ENCODE results near the gene TOR3A. TPM values are rescaled to one million over a fixed set of nuclear protein-coding genes. Genes with fewer than 3 reads are reported as not detected.
A peak's percentile ranks its signal among the peaks of the same experiment; 100 is the strongest.

The TOR3A gene
- total and polyA plus RNA-seq, 10 of the 15 experiments (the other 5 are each of a cell fraction or from before 2014, with no cell fraction given) = 8.6 to 87.9 (median 46.3) TPM

DNA sequence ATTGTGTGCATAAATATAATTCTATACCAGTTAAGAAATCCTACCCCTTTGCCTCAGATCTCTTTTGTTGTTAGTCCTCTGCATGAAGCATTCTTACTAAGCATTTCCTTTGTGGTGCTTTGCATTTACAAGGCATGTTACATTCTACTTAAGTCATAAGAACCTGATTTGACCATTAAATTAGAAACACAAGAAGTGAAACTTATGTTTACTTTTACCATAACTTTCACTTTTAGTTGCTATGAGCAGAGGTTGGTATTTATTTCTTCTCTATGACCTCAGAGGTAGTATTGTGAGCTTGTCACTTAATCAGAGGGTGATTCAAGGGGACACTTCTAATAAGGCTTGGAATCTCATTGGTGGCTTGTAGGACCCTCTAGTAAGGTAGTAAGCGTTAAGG is 47.1 kb upstream of the TOR3A start (continued):
- TF ChIP-seq ZBTB33 (IDR thresholded peaks at IDR 0.05) (no peak), ZBTB11 (CRISPR knock-in tag; IDR thresholded peaks at IDR 0.05) (no peak), ELK1 (IDR thresholded peaks at IDR 0.05; ENCODE audit: low read depth, low read length) (no peak), SRF (IDR thresholded peaks at IDR 0.05; ENCODE audit: low read depth in 2 of 2, low read length in 2 of 2) (no peak), FOXK2 (IDR thresholded peaks at IDR 0.05) (no peak), EGR1 (IDR thresholded peaks at IDR 0.05; ENCODE audit: borderline replicate concordance in 1 of 2, low read depth in 2 of 2, low read length in 2 of 2) (no peak), RFX5 (IDR thresholded peaks at IDR 0.05; ENCODE audit: low read depth, low read length) (no peak), RUNX3 (IDR thresholded peaks at IDR 0.05; ENCODE audit: low read length) (peak; percentile 67), JUND (IDR thresholded peaks at IDR 0.05; ENCODE audit: low read depth, low read length) (no peak), CBFB (IDR thresholded peaks at IDR 0.05; ENCODE audit: low read depth) (no peak), STAT1 (conservative IDR thresholded peaks at IDR 0.05) (no peak), NFYB (IDR thresholded peaks at IDR 0.05; ENCODE audit: insufficient read depth, low read depth, low read length) (peak; percentile 53; the same call in 1 of the 2 replicates)
- TF ChIP-seq, protein P1, sequence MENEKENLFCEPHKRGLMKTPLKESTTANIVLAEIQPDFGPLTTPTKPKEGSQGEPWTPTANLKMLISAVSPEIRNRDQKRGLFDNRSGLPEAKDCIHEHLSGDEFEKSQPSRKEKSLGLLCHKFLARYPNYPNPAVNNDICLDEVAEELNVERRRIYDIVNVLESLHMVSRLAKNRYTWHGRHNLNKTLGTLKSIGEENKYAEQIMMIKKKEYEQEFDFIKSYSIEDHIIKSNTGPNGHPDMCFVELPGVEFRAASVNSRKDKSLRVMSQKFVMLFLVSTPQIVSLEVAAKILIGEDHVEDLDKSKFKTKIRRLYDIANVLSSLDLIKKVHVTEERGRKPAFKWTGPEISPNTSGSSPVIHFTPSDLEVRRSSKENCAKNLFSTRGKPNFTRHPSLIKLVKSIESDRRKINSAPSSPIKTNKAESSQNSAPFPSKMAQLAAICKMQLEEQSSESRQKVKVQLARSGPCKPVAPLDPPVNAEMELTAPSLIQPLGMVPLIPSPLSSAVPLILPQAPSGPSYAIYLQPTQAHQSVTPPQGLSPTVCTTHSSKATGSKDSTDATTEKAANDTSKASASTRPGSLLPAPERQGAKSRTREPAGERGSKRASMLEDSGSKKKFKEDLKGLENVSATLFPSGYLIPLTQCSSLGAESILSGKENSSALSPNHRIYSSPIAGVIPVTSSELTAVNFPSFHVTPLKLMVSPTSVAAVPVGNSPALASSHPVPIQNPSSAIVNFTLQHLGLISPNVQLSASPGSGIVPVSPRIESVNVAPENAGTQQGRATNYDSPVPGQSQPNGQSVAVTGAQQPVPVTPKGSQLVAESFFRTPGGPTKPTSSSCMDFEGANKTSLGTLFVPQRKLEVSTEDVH (IDR thresholded peaks at IDR 0.05; ENCODE audit: low read depth, partially characterized antibody) = no peak
- TF ChIP-seq, protein P2, sequence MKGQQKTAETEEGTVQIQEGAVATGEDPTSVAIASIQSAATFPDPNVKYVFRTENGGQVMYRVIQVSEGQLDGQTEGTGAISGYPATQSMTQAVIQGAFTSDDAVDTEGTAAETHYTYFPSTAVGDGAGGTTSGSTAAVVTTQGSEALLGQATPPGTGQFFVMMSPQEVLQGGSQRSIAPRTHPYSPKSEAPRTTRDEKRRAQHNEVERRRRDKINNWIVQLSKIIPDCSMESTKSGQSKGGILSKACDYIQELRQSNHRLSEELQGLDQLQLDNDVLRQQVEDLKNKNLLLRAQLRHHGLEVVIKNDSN (IDR thresholded peaks at IDR 0.05; ENCODE audit: borderline replicate concordance, extremely low read length, insufficient read depth, low read depth, low read length) = no peak
- TF ChIP-seq, protein P3, sequence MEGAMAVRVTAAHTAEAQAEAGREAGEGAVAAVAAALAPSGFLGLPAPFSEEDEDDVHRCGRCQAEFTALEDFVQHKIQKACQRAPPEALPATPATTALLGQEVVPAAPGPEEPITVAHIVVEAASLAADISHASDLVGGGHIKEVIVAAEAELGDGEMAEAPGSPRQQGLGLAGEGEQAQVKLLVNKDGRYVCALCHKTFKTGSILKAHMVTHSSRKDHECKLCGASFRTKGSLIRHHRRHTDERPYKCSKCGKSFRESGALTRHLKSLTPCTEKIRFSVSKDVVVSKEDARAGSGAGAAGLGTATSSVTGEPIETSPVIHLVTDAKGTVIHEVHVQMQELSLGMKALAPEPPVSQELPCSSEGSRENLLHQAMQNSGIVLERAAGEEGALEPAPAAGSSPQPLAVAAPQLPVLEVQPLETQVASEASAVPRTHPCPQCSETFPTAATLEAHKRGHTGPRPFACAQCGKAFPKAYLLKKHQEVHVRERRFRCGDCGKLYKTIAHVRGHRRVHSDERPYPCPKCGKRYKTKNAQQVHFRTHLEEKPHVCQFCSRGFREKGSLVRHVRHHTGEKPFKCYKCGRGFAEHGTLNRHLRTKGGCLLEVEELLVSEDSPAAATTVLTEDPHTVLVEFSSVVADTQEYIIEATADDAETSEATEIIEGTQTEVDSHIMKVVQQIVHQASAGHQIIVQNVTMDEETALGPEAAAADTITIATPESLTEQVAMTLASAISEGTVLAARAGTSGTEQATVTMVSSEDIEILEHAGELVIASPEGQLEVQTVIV (IDR thresholded peaks at IDR 0.05; ENCODE audit: borderline replicate concordance, partially characterized antibody) = no peak
